ENCODE results near the gene SFT2D3.
A peak's percentile ranks its signal among the peaks of the same experiment; 100 is the strongest.

The SFT2D3 gene

DNA sequence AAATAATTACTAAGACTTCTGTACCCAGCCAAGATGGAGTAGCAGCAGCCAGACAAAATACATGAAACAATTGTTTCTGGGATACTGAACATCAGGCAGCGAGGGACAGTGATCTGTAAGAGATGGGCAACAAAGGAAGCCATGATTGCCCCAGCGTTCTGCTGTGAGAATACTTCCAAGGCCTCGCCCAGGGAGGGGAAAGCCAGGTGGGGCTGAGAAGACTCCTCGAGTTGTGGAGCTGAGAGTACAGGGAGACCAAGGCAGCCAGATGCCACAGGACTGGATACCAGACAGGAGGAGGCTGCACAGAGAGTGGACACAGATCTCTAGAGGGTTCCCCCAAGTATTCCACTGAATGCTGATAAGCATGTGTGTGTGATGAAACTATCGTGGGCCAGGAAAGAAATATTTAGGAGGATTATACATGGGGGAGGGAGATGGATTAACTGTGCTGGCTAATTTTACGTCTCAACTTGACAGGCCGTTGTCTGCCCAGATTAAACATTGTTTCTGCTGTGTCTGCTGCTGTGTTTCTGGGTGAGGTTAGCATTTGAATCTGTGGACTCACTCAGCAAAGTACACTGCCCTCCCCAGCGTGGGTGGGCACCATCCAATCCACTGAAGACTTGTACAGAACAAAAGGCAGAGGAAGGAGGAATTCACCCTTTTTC lies 15.8 kb upstream of the SFT2D3 start:
- H3K4me3 ChIP-seq (ENCODE audit: insufficient read length, low read depth), result no peak overlapping the region
- DNase-seq (ENCODE audit: low read depth, low spot score), result no peak
- H3K9ac ChIP-seq (ENCODE audit: insufficient read length, low read depth), result no peak overlapping the region
- no peaks in the 10 kb centered on the region for H3K36me3 ChIP-seq (ENCODE audit: insufficient read depth, insufficient read length, low read length)
- H3K27me3 ChIP-seq (ENCODE audit: insufficient read depth, insufficient read length), result no peaks in the 10 kb centered on the region
- H3K4me1 ChIP-seq (ENCODE audit: insufficient read depth, insufficient read length), result peaks cover 4% of the 10 kb centered on the region
- TF ChIP-seq SUZ12 (IDR thresholded peaks at IDR 0.05; ENCODE audit: extremely low read depth, insufficient read depth, insufficient read length) (no peak), ZNF274 (IDR thresholded peaks at IDR 0.05; ENCODE audit: low read depth, low read length) (no peak), YY1 (IDR thresholded peaks at IDR 0.05; ENCODE audit: insufficient read depth, insufficient read length) (no peak)
- peaks cover 28% of the 10 kb centered on the region for H3K9me3 ChIP-seq (ENCODE audit: insufficient read depth, low read length)

DNA sequence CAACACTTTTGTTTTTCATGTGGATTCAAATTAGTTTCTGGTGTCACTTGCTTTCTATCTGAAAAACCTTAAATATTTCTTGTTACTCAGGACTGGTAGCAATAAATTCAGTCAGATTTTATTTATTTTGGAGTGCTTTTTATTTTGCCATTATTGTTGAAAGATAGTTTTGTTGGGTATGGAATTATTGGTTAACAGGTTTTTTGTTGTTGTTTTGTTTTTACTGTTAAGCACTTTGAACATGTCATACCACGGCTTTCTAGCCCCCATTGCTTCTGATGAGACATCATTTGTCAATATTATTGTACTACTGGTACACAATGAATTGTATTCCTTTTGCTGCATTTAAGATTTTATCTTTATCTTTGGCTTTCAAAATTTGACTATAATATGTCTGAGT lies 12.9 kb upstream of the SFT2D3 start:
- no peak for DNase-seq (ENCODE audit: low read depth, low spot score)
- Histone ChIP-seq H3K4me1 (ENCODE audit: insufficient read depth, insufficient read length) (peaks cover 4% of the 10 kb centered on the region), H3K36me3 (ENCODE audit: insufficient read depth, insufficient read length, low read length) (no peaks in the 10 kb centered on the region), H3K27me3 (ENCODE audit: insufficient read depth, insufficient read length) (no peaks in the 10 kb centered on the region), H3K4me3 (ENCODE audit: insufficient read length, low read depth) (no peak overlapping the region), H3K9me3 (ENCODE audit: insufficient read depth, low read length) (peaks cover 45% of the 10 kb centered on the region), H3K9ac (ENCODE audit: insufficient read length, low read depth) (no peak overlapping the region)
- TF ChIP-seq YY1 (IDR thresholded peaks at IDR 0.05; ENCODE audit: insufficient read depth, insufficient read length), result no peak
- TF ChIP-seq SUZ12 (IDR thresholded peaks at IDR 0.05; ENCODE audit: extremely low read depth, insufficient read depth, insufficient read length), result no peak
- TF ChIP-seq ZNF274 (IDR thresholded peaks at IDR 0.05; ENCODE audit: low read depth, low read length), result no peak

DNA sequence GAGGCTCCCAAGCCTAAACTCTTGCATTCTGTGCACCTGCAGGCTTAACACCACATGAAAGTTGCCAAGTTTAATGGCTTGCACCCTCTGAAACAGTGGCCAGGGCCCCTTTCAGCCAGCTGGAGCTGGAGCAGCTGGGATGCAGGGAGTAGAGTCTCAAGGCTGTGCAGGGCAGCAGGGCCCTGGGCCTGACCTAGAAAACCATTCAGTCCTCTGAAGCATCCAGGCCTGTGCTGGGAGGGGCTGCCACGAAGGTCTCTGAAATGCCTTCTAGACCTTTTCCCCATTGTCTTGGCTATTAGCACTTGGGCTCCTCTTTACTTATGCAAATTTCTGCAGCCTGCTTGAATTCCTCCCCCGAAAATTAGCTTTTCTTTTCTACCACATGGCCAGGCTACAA lies 10.6 kb upstream of the SFT2D3 start:
- Histone ChIP-seq H3K9me3 (ENCODE audit: insufficient read depth, low read length) (peaks cover 45% of the 10 kb centered on the region), H3K4me1 (ENCODE audit: insufficient read depth, insufficient read length) (no peaks in the 10 kb centered on the region), H3K36me3 (ENCODE audit: insufficient read depth, insufficient read length, low read length) (no peaks in the 10 kb centered on the region), H3K4me3 (ENCODE audit: insufficient read length, low read depth) (no peak overlapping the region), H3K27me3 (ENCODE audit: insufficient read depth, insufficient read length) (peaks cover 2% of the 10 kb centered on the region), H3K9ac (ENCODE audit: insufficient read length, low read depth) (no peak overlapping the region)
- DNase-seq (ENCODE audit: low read depth, low spot score), result peak; percentile 42
- TF ChIP-seq SUZ12 (IDR thresholded peaks at IDR 0.05; ENCODE audit: extremely low read depth, insufficient read depth, insufficient read length) (no peak), YY1 (IDR thresholded peaks at IDR 0.05; ENCODE audit: insufficient read depth, insufficient read length) (no peak), ZNF274 (IDR thresholded peaks at IDR 0.05; ENCODE audit: low read depth, low read length) (no peak)

DNA sequence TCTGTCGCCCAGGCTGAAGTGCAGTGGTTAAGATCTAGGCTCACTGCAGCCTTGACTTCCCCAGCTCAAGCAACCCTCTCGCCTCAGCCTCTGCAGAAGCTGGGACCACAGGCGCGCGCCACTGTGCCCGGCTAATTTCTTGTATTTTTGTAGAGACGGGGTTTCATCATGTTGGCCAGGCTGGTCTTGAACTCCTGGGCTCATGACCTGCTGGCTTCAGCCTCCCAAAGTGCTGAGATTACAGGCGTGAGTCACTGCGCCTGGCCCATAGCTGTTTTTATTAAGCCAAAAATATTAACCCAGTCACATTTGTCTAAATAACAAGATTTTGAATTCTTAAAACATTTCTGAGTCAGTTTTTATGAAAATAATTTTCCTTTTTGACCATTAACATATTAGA lies 6.3 kb upstream of the SFT2D3 start:
- DNase-seq (ENCODE audit: low read depth, low spot score), result no peak
- TF ChIP-seq SUZ12 (IDR thresholded peaks at IDR 0.05; ENCODE audit: extremely low read depth, insufficient read depth, insufficient read length) (no peak), YY1 (IDR thresholded peaks at IDR 0.05; ENCODE audit: insufficient read depth, insufficient read length) (no peak), ZNF274 (IDR thresholded peaks at IDR 0.05; ENCODE audit: low read depth, low read length) (no peak)
- Histone ChIP-seq H3K9me3 (ENCODE audit: insufficient read depth, low read length) (peaks cover 22% of the 10 kb centered on the region), H3K36me3 (ENCODE audit: insufficient read depth, insufficient read length, low read length) (no peaks in the 10 kb centered on the region), H3K9ac (ENCODE audit: insufficient read length, low read depth) (no peak overlapping the region), H3K27me3 (ENCODE audit: insufficient read depth, insufficient read length) (peaks cover 9% of the 10 kb centered on the region), H3K4me3 (ENCODE audit: insufficient read length, low read depth) (no peak overlapping the region), H3K4me1 (ENCODE audit: insufficient read depth, insufficient read length) (no peaks in the 10 kb centered on the region)

DNA sequence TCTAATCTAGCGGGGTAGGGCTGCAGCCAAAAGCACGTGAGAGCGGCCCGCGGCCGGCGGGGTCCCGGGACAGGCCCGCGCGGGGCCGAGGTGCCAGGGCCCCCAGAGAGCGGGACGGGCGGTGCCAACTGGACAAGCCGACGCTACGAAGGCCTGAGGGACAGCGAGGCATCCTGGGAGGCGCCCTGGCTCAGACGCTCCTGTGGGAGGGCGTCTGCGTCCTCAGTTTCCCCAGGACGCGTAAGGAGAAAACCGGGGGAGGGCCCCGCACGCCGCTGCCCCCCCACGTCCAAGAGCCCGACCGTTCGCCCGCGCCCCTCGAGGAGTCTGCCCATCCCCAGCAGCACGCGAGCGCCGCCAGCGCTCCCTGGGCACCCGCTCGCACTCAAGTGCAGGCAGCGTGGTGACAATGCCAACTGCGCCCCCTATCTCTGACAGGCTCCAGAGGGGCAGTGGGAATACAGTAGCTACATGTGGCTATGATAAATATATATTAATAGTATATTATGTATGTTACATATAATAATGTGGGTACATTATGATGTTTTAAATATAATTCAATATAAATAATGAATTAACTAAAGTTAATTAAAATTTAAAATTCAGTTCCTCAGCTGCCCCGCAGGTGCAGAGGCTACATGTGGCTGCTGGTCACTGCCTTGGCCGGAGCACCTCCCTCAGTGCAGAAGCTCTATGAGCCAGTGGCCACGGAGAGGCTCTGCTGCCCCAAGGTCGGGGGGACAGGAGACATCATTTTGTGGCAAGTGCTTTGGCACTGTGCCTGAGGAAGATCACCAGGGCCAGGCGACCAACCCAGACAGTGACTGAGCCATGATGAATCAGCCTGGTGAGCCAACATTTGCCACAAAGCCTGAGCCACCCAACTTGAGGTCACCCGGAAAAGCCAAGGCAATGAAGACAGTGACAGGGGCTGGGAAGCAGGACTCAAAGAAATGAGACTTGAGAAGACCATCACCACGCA lies 5.5 kb upstream of the SFT2D3 start:
- peaks cover 14% of the 10 kb centered on the region for H3K9me3 ChIP-seq (ENCODE audit: insufficient read depth, low read length)
- no peak overlapping the region for H3K9ac ChIP-seq (ENCODE audit: insufficient read length, low read depth)
- no peaks in the 10 kb centered on the region for H3K36me3 ChIP-seq (ENCODE audit: insufficient read depth, insufficient read length, low read length)
- no peak overlapping the region for H3K4me3 ChIP-seq (ENCODE audit: insufficient read length, low read depth)
- TF ChIP-seq YY1 (IDR thresholded peaks at IDR 0.05; ENCODE audit: insufficient read depth, insufficient read length) (no peak), ZNF274 (IDR thresholded peaks at IDR 0.05; ENCODE audit: low read depth, low read length) (no peak), SUZ12 (IDR thresholded peaks at IDR 0.05; ENCODE audit: extremely low read depth, insufficient read depth, insufficient read length) (no peak)
- H3K27me3 ChIP-seq (ENCODE audit: insufficient read depth, insufficient read length), result peaks cover 9% of the 10 kb centered on the region
- DNase-seq (ENCODE audit: low read depth, low spot score), result no peak
- H3K4me1 ChIP-seq (ENCODE audit: insufficient read depth, insufficient read length), result no peaks in the 10 kb centered on the region

DNA sequence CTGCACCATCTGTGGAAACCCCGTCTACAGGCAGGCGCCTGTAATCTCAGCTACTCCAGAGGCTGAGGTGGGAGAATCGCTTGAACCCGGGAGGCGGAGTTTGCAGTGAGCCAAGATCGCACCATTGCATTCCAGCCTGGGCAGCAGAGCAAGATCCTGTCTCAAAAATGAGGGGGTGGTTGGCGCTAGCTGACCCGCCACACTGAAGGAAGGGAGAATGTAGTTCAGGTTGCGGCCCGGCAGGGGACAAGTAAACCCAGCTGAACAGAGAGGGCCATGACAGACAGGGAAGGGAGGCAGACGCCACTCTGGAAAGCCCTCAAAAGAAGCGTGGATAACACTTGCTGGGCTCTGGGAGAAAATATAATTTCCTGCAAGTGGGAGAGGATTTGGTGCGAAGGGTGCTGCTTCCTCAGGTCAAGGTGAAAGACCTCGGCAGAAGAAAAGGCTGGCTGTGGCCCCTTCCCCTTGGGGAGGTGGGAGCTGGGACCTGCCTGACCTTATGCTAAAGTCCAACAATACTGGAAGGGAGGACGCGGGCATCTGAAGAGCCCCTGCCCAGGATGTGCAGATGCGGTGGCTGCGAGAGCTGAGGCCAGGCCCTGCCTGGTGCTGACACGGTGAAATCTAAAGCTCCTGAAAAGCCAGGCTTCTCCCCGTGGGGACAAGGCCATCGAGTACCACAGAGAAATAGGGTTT lies 3.7 kb upstream of the SFT2D3 start:
- peaks cover under 1% of the 10 kb centered on the region for H3K36me3 ChIP-seq (ENCODE audit: insufficient read depth, insufficient read length, low read length)
- TF ChIP-seq SUZ12 (IDR thresholded peaks at IDR 0.05; ENCODE audit: extremely low read depth, insufficient read depth, insufficient read length) (no peak), YY1 (IDR thresholded peaks at IDR 0.05; ENCODE audit: insufficient read depth, insufficient read length) (no peak), ZNF274 (IDR thresholded peaks at IDR 0.05; ENCODE audit: low read depth, low read length) (no peak)
- H3K9ac ChIP-seq (ENCODE audit: insufficient read length, low read depth), result no peak overlapping the region
- no peaks in the 10 kb centered on the region for H3K4me1 ChIP-seq (ENCODE audit: insufficient read depth, insufficient read length)
- no peak for DNase-seq (ENCODE audit: low read depth, low spot score)
- no peak overlapping the region for H3K4me3 ChIP-seq (ENCODE audit: insufficient read length, low read depth)
- peaks cover 9% of the 10 kb centered on the region for H3K27me3 ChIP-seq (ENCODE audit: insufficient read depth, insufficient read length)
- no peaks in the 10 kb centered on the region for H3K9me3 ChIP-seq (ENCODE audit: insufficient read depth, low read length)
